Stimulated activated naive B cell treated with anti-CD40 and anti-IgM and Interleukin-4, amounts not matched to agents 10 μg/mL and 1 μg/mL and 100 μg/mL, for 72 hours (primary cell): ENCODE data around the gene CARNS1.

ENCODE experiments used
- ATAC-seq, 2 donors: fragments of 150-1000 bp; cut with Tn5 transposase; replicated peaks; 2 replicates each; pipeline ENCODE4 v1.10.0; 2021; ENCODE audit warnings: moderate library complexity in 1 of 2
- DNase-seq: peaks from one replicate; pipeline ENCODE4 v3.0.0; 2021
- H3K27ac Mint-ChIP-seq: one replicate; pipeline ENCODE4 v1.8.0; 2022; ENCODE audit warnings: mild to moderate bottlenecking, mixed read lengths
- H3K27me3 Mint-ChIP-seq, 2 donors: one replicate each; pipeline ENCODE4 v1.8.0; 2022; ENCODE audit warnings: mixed read lengths in 2 of 2
- H3K36me3 Mint-ChIP-seq, 2 donors: one replicate each; pipeline ENCODE4 v1.8.0; 2022; ENCODE audit warnings: mixed read lengths in 2 of 2, mild to moderate bottlenecking in 1 of 2
- H3K4me1 Mint-ChIP-seq, 2 donors: one replicate each; pipeline ENCODE4 v1.8.0; 2022; ENCODE audit warnings: mixed read lengths in 2 of 2, mild to moderate bottlenecking in 1 of 2
- H3K4me3 Mint-ChIP-seq, 2 donors: one replicate each; pipeline ENCODE4 v1.8.0; 2022; ENCODE audit warnings: mild to moderate bottlenecking in 2 of 2, mixed read lengths in 2 of 2, moderate library complexity in 1 of 2
- H3K9me3 Mint-ChIP-seq, 2 donors: one replicate each; pipeline ENCODE4 v1.8.0; 2022; ENCODE audit warnings: mixed read lengths in 2 of 2, mild to moderate bottlenecking in 1 of 2

Gene CARNS1

GRCh38 chr11:67372993-67373647 is 42.4 kb upstream of the CARNS1 start, which contains the start of gene CLCF1:
Gene CLCF1 (minus strand): TSS chr11:67373598. CDS start chr11:67373539, 59 bp downstream.
- peak within 1 kb of the TSS; percentile 97 for H3K27ac Mint-ChIP-seq
- no peaks in the 10 kb centered on the region for H3K27me3 Mint-ChIP-seq
- ATAC-seq (peak; percentile 30 to 33), DNase-seq (no peak)
- H3K4me1 Mint-ChIP-seq, result peaks cover 49 to 61% of the 10 kb centered on the region in 2 donors
- no peaks in the 10 kb centered on the region for H3K9me3 Mint-ChIP-seq
- peaks cover 3 to 27% of the 10 kb centered on the region in 2 donors for H3K36me3 Mint-ChIP-seq
- H3K4me3 Mint-ChIP-seq, result peak within 1 kb of the TSS; percentile 93

- DNase-seq, result peak; percentile 72
- ATAC-seq, result peak; percentile 60 to 66
- no peaks in the 10 kb centered on the region for H3K27me3 Mint-ChIP-seq
- H3K4me1 Mint-ChIP-seq, result peaks cover 49 to 60% of the 10 kb centered on the region in 2 donors
- H3K27ac Mint-ChIP-seq, result peak overlapping the region; percentile 97
- H3K36me3 Mint-ChIP-seq, result peaks cover 3 to 22% of the 10 kb centered on the region in 2 donors
- no peaks in the 10 kb centered on the region for H3K9me3 Mint-ChIP-seq
- H3K4me3 Mint-ChIP-seq, result peak overlapping the region; percentile 93
Observed at GRCh38 chr11:67373648-67374570, 41.6 kb upstream of the CARNS1 start.

GRCh38 chr11:67374571-67375281 is 40.8 kb upstream of the CARNS1 start:
- Mint-ChIP-seq H3K4me1 (peaks cover 49 to 60% of the 10 kb centered on the region in 2 donors), H3K9me3 (no peaks in the 10 kb centered on the region), H3K27me3 (no peaks in the 10 kb centered on the region), H3K4me3 (peak overlapping the region; percentile 91 to 93), H3K27ac (peak overlapping the region; percentile 39), H3K36me3 (peaks cover 3 to 19% of the 10 kb centered on the region in 2 donors)
- ATAC-seq, result no peak
- DNase-seq, result no peak

- ATAC-seq, result no peak
- H3K4me1 Mint-ChIP-seq, result peaks cover 44 to 57% of the 10 kb centered on the region in 2 donors
- H3K4me3 Mint-ChIP-seq, result peak overlapping the region in 1 of 2 donors; percentile 21
- no peaks in the 10 kb centered on the region for H3K9me3 Mint-ChIP-seq
- H3K27me3 Mint-ChIP-seq, result no peaks in the 10 kb centered on the region
- peaks cover 3 to 18% of the 10 kb centered on the region in 2 donors for H3K36me3 Mint-ChIP-seq
- no peak for DNase-seq
- H3K27ac Mint-ChIP-seq, result peak overlapping the region; percentile 65
Observed at GRCh38 chr11:67375320-67376055, 40.0 kb upstream of the CARNS1 start.

GRCh38 chr11:67376063-67376820 is 39.2 kb upstream of the CARNS1 start:
- H3K4me1 Mint-ChIP-seq, result peaks cover 43 to 57% of the 10 kb centered on the region in 2 donors
- H3K9me3 Mint-ChIP-seq, result no peaks in the 10 kb centered on the region
- H3K4me3 Mint-ChIP-seq, result peak overlapping the region in 1 of 2 donors; percentile 21
- DNase-seq, result no peak
- no peak for ATAC-seq
- no peaks in the 10 kb centered on the region for H3K27me3 Mint-ChIP-seq
- peaks cover 3 to 12% of the 10 kb centered on the region in 2 donors for H3K36me3 Mint-ChIP-seq
- no peak overlapping the region for H3K27ac Mint-ChIP-seq

GRCh38 chr11:67376873-67377808 is 38.3 kb upstream of the CARNS1 start:
- DNase-seq (no peak), ATAC-seq (no peak)
- peaks cover 0 to 4% of the 10 kb centered on the region in 2 donors for H3K36me3 Mint-ChIP-seq
- H3K4me3 Mint-ChIP-seq, result no peak overlapping the region
- no peaks in the 10 kb centered on the region for H3K27me3 Mint-ChIP-seq
- no peak overlapping the region for H3K27ac Mint-ChIP-seq
- peaks cover 37 to 56% of the 10 kb centered on the region in 2 donors for H3K4me1 Mint-ChIP-seq
- no peaks in the 10 kb centered on the region for H3K9me3 Mint-ChIP-seq

- peak overlapping the region; percentile 91 for H3K27ac Mint-ChIP-seq
- peaks cover 0 to 2% of the 10 kb centered on the region in 2 donors for H3K36me3 Mint-ChIP-seq
- ATAC-seq (no peak), DNase-seq (no peak)
- H3K4me3 Mint-ChIP-seq, result no peak overlapping the region
- no peaks in the 10 kb centered on the region for H3K9me3 Mint-ChIP-seq
- no peaks in the 10 kb centered on the region for H3K27me3 Mint-ChIP-seq
- peaks cover 41 to 61% of the 10 kb centered on the region in 2 donors for H3K4me1 Mint-ChIP-seq
Observed at GRCh38 chr11:67378544-67378943, 36.9 kb upstream of the CARNS1 start.

- peaks cover 37 to 53% of the 10 kb centered on the region in 2 donors for H3K4me1 Mint-ChIP-seq
- no peaks in the 10 kb centered on the region for H3K9me3 Mint-ChIP-seq
- no peak overlapping the region for H3K4me3 Mint-ChIP-seq
- no peaks in the 10 kb centered on the region for H3K36me3 Mint-ChIP-seq
- no peak for DNase-seq
- no peaks in the 10 kb centered on the region for H3K27me3 Mint-ChIP-seq
- H3K27ac Mint-ChIP-seq, result peak overlapping the region; percentile 91
- no peak for ATAC-seq
Observed at GRCh38 chr11:67379061-67380058, 36.1 kb upstream of the CARNS1 start.

GRCh38 chr11:67381244-67381972 is 34.1 kb upstream of the CARNS1 start:
- H3K4me1 Mint-ChIP-seq, result peaks cover 31 to 47% of the 10 kb centered on the region in 2 donors
- no peaks in the 10 kb centered on the region for H3K9me3 Mint-ChIP-seq
- ATAC-seq (peak; percentile 76 to 78), DNase-seq (no peak)
- no peaks in the 10 kb centered on the region for H3K36me3 Mint-ChIP-seq
- H3K27ac Mint-ChIP-seq, result peak overlapping the region; percentile 97
- H3K4me3 Mint-ChIP-seq, result peak overlapping the region; percentile 34 to 42
- H3K27me3 Mint-ChIP-seq, result no peaks in the 10 kb centered on the region

GRCh38 chr11:67382276-67383136 is 33.0 kb upstream of the CARNS1 start:
- Mint-ChIP-seq H3K4me3 (peak overlapping the region; percentile 7 to 68), H3K4me1 (peaks cover 27 to 50% of the 10 kb centered on the region in 2 donors), H3K27ac (peak overlapping the region; percentile 94), H3K36me3 (no peaks in the 10 kb centered on the region), H3K27me3 (no peaks in the 10 kb centered on the region), H3K9me3 (no peaks in the 10 kb centered on the region)
- ATAC-seq, result peak; percentile 77 to 83
- peak; percentile 82 for DNase-seq
